Right forelimb (tissue), 1 donor: ENCODE measurements around the gene DAB2IP.
"Not testable (repeated sequence)": the region's sequence is repeated elsewhere in the genome, so short reads cannot be mapped to it uniquely, and the experiment has no call there.

Source experiments
- DNase-seq: peaks from one replicate; pipeline ENCODE4 v3.0.0-alpha.2; 2018

Gene DAB2IP

DNA sequence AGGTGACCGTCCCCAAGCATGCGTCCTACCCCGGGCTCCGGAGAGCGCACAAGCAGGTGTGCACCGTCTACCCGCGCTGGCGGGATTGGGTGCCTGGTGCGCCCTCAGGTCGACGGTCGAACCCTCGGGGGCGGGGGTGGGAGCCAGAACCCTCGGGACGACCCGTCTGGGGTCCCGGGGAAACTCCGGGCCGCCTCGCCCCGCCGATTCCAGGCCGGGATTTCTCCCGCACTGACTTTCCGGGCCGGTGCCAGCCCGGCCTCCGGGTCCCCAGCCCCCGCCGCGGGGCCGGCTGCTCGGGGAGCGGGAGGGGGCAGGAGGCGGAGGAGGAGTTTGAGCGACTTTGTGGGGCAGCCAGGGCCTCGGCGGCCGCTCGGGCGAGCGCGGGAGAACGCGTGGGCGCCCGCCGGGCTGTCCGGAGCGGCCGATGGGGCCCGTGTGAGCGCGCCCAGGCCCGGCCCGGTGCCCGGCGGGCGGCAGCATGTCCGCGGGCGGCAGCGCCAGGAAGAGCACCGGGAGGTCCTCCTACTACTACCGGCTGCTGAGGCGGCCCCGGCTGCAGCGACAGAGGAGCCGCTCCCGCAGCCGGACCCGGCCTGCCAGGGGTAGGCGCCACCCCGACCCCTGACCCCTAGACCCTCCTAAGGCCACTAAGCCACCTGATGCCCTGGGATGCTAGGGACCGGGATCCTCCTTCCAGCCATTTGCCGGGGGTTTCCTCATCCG is at the start of gene DAB2IP:
TSS of gene DAB2IP (plus strand) at position 340 of the 726 bp plus-strand sequence. CDS start at position 482, 142 bp downstream.
- peak; percentile 86 for DNase-seq

DNA sequence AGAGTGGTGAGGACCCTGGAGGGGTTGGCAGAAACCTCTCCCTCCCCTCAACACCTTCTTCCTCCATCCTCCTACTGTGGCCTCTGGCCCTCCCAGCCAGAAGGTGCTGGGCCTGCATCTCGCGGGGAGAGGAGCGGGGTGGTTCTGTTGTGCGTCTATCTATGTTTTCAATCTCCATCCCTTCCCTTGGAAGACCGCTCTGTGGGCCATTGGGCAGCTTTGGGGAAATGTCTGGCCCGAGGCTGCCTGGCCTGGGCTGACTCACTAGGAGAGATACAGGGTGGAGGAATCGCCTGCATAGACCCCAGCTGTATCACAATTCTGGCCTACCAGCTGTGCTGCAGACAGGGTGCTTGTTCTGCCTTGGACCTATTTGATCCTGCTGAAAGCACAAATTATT is 48.4 kb upstream of the DAB2IP start:
- no peak for DNase-seq

DNA sequence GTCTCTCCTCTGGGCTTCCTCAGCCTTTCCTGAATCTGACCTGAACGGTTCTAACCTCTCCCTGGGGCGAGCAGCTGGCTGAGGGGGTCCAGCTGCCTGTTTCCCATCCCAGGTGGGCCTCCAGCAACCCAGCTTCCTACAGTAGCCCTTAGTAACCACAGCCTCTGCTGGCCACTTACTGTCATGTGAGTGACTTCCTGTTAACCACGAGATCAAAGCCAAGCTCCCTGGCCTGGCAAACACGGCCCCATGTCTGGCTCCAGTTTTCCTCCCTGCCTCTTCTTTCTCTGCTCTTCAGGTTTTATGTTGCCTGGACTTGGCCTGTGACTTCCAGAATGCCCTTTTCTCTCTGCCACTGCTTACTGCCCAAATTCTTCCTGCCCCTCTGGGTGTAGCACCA is 47.2 kb upstream of the DAB2IP start:
- DNase-seq = no peak

DNA sequence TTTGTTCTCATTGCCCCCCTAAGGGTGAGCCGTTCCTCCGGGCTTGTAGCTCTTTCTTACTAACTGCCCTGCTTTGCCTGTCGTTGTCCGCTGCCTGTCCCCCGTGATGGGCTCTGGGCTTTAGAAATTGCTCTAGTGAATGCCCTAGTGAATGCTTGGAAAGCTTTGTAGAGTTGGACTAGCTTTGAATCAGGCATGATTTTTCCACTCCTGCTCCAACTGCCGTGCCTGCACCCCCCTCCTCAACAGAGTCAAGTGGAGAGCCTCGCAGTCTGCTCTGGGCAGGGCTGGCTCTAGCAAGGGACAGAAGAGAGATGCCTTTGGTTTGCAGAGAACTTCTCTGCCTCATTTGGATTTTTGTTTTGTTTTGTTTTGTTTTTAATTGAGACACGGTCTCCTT is 46.8 kb upstream of the DAB2IP start:
- no peak for DNase-seq

DNA sequence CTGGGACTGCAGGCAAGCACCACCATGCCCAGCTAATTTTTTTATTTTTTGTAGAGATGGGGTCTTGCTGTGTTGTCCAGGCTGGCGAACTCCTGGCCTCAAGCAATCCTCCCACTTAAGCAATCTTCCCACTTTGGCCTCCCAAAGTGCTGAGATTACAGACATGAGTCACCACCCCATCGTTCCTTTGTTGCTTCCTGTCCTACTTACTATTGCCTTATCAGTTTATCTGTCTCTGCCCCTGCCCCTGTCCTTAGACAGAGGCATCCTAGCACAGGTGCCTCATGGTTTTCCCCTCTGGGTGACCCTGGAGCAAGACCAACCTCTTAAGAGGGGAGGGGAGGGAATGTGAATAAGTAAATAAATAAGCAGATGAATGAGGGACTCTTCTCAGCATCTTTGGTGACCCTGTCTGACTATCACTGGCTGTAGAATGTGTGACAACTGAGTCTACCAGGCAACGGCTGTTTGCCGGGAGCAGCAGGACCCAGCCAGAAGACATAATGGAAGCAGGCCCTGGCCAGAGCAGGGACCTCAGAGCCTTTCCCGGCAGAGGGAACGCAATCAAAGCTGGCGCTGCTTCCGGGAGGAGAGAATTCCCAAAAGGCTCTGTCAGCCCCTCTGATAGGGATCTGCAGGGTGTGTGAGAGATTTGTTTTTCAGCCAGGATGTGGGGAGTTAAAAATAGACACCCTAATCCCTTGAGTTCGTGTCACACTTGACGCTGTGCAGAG is 43.8 kb upstream of the DAB2IP start:
- DNase-seq = no peak

DNA sequence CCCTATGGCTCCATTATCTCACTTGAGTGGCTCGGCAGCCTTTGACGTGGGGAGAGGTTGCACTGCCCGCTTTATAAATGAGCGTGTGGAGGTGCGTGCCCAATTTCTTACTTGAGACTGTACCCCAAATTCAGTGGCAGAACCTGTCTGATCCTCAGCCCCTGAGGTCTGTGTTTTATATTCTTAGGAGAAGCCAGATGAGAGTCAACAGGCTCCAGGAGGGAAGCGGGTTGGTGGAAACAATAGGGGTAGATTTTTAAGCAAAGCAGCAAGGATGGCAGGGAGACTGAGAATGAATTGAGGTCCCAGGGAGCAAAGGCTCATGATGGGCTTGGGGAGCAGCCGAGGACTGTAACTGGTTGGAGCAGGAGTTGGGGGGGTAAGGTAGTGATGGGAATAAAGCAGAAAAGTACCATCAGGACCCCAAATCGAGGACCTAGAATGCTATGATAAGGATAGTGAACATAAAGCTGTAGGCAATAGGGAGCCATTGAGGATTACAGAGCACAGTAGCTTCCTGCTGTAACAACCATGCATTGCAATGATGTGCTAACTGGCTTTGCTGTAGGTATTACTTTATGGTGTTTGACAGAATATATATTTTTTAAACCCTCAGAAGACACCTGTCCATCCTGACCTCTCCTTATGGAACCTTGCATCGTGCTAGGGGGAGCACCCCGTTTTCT is 43.1 kb upstream of the DAB2IP start:
- DNase-seq = no peak

DNA sequence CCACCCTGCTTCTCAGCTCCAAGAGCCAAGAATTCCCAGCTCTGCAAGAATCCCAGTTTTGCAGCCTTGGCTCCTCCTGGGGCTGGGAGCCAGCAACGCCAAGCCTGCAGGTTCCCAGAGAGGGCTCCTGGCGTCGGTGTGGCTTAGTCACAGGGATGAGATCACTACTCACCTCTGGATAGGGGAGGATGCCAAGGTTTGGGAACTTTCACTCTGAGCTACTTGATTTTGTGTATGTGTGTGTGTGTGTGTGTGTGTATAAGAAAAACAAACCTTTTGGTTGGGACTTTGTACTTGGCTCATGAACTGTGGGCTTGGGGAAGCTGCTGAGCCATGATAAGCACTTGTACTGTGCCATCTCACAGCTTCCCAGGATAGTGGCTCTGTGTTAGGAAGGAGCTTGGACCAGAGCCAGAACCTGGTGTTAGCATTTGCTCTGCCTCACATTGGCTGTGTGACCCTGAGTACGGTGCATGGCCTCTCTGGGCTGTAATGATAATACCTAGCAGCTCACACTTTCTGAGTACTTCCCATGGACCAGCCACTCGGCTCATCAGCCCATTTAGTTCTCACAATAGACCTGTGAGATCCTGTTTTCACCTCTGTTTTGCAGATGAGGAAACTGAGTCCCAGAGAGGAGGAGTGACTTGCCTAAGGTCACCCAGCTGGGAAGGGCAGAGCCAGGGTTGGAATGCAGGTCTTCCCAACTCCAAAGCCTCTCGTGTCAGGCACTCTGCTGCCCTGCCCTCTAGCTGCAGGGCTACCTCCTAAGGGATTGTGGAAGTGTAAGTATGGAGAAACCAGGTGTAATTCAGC is 41.4 kb upstream of the DAB2IP start:
- DNase-seq = no peak

DNA sequence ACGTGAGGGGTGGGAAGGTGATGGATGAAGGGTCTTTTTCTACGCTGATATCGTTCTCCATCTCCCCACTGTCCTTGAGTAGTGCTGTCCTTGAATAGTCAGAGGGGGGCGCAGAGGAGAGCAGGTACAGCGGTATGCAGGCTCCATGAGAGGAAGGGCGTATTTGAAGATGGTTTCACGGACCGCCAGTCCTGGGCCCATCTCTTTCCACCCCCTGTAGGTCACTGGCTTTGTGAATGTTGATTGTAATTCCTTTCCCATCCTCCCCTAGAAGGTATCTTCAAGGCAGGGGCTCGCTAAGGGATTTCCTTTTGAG is 40.8 kb upstream of the DAB2IP start:
- no peak for DNase-seq

DNA sequence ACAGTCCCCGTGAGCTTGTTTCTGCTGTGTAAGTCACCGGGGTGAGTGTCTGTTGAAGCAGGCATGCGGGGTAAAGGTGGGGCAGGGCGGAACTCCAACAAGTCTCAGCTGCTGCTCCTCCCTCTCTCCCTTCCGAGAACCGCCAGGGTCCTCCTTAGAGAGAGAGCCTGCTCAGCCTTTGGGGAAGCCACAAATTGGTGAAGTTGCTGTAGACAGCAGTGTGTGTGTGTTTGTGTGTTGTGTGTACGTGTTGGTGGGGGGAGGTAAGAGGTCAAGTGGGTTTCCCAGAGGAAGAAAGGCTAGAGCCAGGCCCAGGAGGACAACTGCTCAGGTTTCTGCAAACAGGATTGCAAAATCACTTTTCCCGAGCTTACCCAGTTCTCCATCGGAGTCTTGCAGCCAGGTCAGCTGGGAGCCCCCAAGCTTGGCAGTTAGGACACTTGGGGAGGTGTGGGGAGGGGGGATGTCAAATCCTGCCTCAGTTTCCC is 38.9 kb upstream of the DAB2IP start:
- no peak for DNase-seq

DNA sequence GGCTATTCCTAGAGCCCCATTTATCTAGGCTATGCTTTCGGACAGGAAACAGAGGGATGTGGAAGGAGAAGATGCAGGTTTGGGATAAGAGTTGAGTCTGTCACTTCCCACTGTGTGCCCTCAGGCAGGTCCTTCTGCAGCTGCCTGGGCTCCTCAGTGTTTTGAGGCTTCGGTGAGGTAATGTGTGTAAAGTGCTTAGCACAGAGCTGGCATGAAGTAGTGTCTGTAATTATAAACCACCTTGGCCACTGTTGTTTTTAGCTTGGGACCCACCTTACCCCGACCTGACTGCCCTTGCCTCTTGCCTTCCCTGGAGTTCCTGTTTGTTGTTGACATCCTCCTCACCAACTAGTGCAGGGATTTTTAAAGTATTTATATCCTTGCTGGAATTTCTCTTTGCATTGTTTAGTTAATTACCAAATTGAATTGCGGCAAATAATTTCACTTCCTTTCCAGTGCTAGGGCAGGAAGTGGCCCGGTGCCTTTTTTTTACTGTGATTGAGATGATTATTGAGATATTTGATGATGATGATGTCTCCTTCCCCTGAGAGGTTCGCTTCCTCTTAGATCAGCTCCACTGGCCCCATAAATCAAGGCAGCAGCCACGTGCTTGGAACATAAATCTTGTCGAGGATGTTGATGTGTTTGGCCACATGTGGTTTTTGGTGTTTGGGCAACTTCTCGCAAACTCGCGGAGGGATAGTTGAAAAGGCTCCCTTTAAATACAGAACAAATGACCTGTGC is 38.3 kb upstream of the DAB2IP start:
- no peak for DNase-seq

DNA sequence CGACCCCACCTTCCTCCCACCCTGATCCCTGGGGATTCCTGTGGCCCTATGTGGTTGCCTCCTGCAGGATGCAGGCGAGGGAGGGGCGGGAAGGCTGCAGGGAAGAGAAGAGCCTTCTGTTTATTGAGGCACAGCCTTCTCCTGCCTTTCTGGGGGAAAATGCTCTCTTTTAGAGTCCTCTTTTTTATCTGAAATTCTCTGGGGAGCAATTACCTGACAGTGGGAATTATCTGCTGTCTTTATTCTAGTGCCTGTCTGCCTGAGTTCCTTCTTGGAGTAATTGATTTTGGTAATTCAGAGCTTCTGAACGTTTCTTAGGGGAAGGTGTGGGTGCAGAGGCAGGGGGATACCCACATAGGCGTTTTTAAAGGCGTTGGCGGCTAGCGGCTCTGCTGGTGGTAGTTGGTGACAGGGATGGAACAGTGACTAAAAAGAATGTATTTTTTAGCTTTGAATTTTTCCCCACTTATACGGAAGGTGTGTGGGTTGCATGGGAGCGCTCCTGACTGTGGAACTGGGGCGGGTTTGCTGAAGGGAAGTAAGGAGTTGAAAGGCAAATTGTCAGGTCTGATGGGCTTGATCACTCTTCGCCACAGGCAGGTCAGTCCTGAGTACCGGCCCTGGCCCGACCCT is 35.2 kb upstream of the DAB2IP start:
- DNase-seq = no peak

DNA sequence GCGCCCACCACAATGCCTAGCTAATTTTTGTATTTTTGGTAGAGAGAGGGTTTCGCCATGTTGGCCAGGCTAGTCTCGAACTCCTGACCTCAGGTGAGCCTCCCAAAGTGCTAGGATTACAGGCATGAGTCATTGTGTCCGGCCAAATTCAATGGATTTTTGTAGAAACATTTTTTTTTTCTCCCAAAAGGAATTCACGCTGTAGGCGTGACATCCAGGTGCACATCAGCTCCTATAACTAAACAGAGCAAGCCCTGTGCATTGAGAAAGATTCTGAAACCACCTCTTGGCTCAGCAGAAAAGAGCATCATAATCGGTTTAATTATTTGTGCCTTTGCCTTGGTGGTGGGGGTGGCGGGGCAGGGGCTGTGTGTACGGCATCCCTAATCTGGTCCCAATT is 32.9 kb upstream of the DAB2IP start:
- no peak for DNase-seq

DNA sequence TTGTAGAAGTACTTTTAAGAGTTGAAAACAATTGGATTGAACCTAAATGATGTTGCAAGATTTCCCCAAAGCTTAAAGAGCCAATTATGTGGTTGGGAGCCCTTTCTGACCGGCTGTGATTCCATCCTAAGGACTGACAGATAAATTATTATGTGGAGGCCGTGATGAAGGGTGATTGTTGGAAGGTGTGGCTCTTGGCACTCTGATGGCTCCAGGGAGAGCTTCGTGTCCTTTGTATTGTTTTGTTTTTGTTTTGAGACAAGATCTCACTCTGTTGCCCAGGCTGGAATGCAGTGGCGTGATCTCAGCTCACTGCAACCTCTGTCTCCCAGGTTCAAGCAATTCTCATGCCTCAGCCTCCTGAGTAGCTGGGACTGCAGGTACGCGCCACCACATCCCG is 32.5 kb upstream of the DAB2IP start:
- DNase-seq = not testable (repeated sequence)

DNA sequence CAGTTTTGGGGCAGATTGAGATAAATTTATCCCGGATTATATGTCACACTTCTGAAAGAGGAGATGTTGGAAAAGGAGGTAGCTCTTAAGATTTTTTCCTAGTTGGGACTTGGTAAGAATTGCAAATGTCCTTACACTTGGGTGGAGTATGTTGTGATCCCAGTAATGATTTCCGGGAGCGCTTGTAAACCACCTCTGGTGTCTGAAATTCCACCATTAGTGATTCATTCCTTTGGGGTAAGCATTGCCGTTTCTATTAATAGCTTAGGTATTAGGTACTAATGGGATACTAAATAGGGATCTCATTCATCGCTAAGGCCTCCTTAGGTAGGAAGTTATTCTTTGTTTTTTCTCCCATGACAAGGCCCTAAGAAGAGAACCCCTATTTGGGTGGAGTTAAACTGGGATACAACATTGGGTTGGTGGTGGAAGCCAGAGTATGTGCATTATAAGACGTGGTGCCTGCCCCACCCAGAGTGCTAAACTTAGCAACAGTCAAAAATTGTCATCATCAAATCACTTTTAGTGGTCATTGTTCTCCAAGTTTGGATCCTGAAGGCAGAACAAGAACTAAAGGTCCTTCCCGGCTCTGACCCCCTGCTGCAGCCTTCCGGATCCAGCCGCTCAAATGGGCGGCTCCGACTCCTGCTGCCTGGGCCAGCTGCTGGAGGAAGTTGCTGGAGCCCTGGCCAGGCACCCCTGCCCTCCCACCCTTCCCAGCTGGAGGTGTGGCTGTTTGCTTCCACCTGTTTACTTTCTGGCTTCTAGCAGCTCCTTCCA is 31.7 kb upstream of the DAB2IP start:
- DNase-seq = no peak

DNA sequence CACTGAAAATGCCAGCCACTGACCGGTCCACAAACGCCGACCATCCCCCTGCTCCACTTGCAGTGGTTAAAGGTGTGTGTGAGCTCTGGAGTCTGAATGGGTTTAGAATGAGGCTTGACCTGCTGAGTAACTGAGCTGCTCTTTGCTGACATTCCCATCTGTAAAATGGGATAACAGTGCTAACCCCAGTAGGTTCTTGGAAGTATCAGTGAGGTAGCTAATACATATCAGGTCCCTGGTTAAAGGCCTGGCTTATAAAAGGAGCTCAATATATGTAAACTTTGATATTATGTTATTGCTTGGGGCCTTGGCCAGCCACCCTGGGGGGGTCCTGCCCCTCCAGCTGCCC is 31.1 kb upstream of the DAB2IP start:
- no peak for DNase-seq

DNA sequence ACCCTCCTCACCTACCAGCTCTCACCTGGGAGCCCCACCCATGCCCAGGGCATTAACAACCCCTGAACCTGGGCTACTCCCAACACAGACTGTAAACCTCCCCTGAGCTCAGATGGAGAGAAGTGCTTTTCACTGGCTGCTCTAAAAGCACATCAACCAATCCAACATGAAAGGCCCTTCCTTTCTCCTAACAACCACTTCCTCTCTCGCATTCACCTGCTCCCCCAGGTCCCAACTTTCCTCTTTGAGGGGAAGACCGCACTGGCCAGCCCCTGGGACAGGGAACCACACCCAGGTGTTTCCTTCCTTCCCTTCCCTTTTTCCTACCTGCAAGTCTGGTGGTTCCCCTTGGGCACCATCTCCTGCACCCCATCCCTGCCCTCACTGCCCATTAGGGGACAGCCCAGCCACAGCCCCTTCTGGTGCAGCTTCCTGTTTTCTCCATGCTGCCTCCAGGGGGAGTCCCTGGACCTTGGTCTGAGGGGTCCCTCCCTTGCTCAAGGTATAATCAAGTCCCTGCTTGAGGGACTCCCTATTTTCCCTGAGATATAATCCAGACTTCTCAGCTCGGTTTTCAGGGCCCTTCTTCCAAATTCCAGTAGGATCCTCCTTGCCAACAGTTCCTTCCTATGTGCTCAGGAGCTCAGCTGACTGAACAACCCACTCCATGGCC is 30.5 kb upstream of the DAB2IP start:
- no peak for DNase-seq

DNA sequence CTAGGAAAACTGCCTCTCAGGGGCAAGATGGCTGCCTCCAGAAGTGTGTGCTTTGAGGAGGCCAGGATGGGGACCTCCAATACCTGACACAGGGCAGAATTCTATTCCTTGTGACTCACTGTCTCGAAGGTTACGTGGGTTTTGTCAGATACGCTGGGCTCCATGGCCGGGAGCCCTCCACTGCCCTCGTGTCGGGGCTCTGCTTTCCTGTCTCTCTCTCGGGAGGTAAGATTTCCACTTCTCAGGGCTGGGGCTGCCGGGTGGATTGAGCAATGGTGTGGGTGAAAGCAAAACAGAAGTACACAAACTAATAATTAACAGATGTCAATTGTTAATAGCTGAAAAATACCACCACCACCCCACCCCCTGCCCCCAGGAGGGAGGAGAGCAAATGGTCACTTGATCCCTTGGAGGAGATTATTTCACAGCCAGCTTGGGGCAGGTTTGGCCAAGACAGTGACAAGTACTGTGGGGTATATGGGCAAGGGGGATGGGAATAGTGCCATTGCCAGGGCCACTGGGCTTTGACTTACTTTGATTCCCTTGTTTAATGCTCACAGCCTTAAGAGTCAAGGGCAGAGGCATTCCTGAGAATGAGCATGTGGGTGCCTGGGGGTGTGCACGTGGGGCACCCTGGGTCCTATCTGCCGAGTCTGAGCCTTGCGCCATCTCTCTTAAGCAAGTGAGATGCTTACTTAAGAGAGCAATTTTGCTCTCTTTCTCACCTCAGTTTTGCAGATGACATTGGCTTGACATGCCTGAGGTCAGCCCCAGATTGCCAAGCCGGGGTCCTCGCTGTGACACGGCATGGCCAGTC is 28.8 kb upstream of the DAB2IP start:
- no peak for DNase-seq

DNA sequence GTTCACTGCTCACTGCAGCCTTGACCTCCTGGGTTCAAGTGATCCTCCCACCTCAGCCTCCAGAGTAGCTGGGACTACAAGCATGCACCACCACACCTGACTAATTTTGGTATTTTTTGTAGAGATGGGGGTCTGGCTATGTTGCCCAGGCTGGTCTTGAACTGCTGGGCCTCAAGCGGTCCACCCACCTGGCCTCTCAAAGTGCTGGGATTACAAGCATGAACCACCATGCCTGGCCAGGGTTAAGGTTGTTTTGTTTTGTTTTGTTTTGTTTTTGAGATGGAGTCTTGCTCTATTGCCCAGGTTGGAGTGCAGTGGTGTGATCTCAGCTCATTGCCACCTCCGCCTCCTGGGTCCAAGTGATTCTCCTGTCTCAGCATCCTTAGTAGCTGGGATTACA is 28.0 kb upstream of the DAB2IP start:
- DNase-seq = not testable (repeated sequence)

DNA sequence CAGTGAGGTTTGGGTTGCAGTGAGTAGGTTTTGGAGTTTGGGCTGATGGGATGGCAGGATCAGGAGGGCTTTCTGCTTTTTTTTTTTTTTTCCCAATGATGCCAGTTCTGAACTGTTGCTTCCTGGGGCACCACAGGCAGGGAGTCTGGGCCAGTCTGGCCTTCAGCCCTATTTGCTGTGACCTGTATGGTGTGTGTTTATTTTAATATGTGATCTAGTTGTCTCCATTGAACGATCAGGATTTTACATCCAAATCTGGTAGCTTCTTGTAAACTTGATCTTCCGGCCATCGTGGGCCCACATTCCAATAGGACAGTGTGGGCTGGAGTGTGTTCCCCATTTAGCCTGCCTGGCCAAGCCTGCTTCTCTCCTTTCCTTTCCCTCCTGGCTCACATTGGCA is 25.8 kb upstream of the DAB2IP start:
- no peak for DNase-seq

DNA sequence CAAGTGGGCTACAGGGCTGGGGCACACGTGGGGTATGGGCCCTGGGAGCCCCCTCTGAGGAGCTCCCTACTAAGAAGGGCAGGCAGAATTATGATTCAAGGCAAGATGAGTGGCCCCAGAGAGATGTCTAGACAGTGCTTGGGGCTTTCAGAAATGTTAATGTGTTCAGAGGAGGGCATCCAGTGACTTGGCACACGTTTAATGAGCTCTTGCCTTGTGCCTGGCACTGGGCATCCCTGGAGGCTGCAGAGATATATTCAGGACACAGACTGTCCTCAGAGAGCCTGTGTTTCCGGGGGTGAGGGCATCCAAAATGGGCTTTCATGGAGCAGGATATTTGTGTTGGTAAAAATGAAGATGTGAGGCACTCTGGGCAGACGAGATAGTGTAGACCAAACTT is 25.4 kb upstream of the DAB2IP start:
- no peak for DNase-seq
